HUES64 (cell line): ENCODE measurements around the gene SDK2.

Source experiments
- H3K27ac ChIP-seq: 2 replicates; pipeline ENCODE4 v1.7.0; 2013; ENCODE audit warnings: low read depth, low read length, inconsistent platforms
- H3K27me3 ChIP-seq: 2 replicates; pipeline ENCODE4 v1.6.1; 2013; ENCODE audit warnings: mild to moderate bottlenecking, low read length; ENCODE audit not compliant: insufficient read depth
- H3K36me3 ChIP-seq: 2 replicates; pipeline ENCODE4 v1.6.1; 2013; ENCODE audit warnings: mild to moderate bottlenecking, low read length; ENCODE audit not compliant: insufficient read depth
- H3K4me1 ChIP-seq: 2 replicates; pipeline ENCODE4 v1.6.1; 2013; ENCODE audit warnings: mild to moderate bottlenecking, low read length, moderate library complexity; ENCODE audit not compliant: insufficient read depth
- H3K4me3 ChIP-seq: 2 replicates; pipeline ENCODE4 v1.5.1; 2013; ENCODE audit warnings: mild to moderate bottlenecking, low read length, moderate library complexity
- H3K9ac ChIP-seq: 2 replicates; pipeline ENCODE4 v1.6.1; 2013; ENCODE audit warnings: mild to moderate bottlenecking, low read depth, low read length
- H3K9me3 ChIP-seq: 2 replicates; pipeline ENCODE4 v1.6.1; 2013; ENCODE audit warnings: low read depth, low read length; ENCODE audit not compliant: insufficient read depth
- WGBS: fragments of 150-250, 120-280 bp; methylation state at CpG from one replicate; pipeline ENCODE4 v1.1.7; 2013; ENCODE audit warnings: missing lambda C conversion rate; 5-methylcytosine and 5-hydroxymethylcytosine counted together

The SDK2 gene

DNA sequence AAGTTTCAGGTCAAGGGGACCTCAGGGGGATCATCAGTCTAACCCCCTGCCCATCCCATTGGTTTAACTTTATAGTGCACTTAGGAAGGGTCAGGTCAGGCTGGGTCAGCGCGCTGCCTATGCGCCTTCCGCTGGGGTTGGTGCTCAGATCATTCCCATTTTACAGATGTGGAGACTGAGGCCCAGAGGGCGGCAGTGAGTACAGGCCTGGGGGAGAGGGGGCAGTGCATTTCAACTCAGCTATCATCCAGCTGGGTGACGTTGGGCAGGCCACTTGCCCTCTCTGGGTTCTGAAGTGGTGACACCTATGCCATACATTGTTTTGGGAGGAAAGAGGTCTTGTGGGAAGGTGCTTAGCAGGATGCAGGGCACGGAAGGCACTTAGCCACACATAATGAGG lies 204.6 kb downstream of the SDK2 start:
- Histone ChIP-seq H3K4me1 (no peaks in the 10 kb centered on the region), H3K9me3 (no peaks in the 10 kb centered on the region), H3K36me3 (no peaks in the 10 kb centered on the region), H3K9ac (no peak overlapping the region), H3K27me3 (no peaks in the 10 kb centered on the region), H3K27ac (no peak overlapping the region), H3K4me3 (no peak overlapping the region)
- WGBS: 93% methylated on average over 7 of the region's 7 CpGs

GRCh38 chr17:73437826-73438225 lies 206.4 kb downstream of the SDK2 start:
- no peaks in the 10 kb centered on the region for H3K27me3 ChIP-seq
- WGBS: 95% methylated on average over 16 of the region's 16 CpGs
- no peaks in the 10 kb centered on the region for H3K36me3 ChIP-seq
- H3K4me1 ChIP-seq: no peaks in the 10 kb centered on the region
- no peak overlapping the region for H3K27ac ChIP-seq
- H3K9ac ChIP-seq: no peak overlapping the region
- no peak overlapping the region for H3K4me3 ChIP-seq
- no peaks in the 10 kb centered on the region for H3K9me3 ChIP-seq

GRCh38 chr17:73436954-73437353 lies 207.3 kb downstream of the SDK2 start:
- H3K9me3 ChIP-seq: no peaks in the 10 kb centered on the region
- 80% methylated on average over 10 of the region's 10 CpGs for WGBS
- H3K27me3 ChIP-seq: no peaks in the 10 kb centered on the region
- no peaks in the 10 kb centered on the region for H3K36me3 ChIP-seq
- H3K4me1 ChIP-seq: no peaks in the 10 kb centered on the region
- H3K9ac ChIP-seq: no peak overlapping the region
- H3K27ac ChIP-seq: no peak overlapping the region
- H3K4me3 ChIP-seq: no peak overlapping the region

DNA sequence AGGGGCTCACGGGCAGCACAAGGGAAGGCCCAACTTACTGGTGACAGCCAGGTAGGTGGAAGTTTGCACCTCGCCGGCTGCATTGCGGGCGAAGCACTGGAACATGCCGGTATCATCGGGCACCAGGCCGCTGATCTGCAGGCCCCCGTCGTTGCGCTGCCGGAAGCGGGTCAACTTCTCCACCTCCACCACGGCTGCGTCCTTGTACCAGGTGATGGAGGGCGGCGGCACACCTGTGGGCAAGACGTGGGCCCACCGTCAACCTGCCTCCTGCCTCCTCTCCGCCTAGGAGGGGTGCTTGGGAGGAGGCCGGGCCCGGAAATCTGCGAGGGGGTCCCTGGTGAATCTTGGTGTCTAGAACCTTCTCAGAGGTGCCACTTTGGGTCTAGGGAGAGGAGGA lies 208.8 kb downstream of the SDK2 start:
- Histone ChIP-seq H3K4me3 (no peak overlapping the region), H3K4me1 (0 out of 2 replicates have a peak, but pooled peaks cover 3% of the 10 kb centered on the region), H3K27me3 (no peaks in the 10 kb centered on the region), H3K36me3 (no peaks in the 10 kb centered on the region), H3K9me3 (no peaks in the 10 kb centered on the region), H3K27ac (no peak overlapping the region), H3K9ac (no peak overlapping the region)
- 95% methylated on average over 23 of the region's 23 CpGs for WGBS

- Histone ChIP-seq H3K9me3 (no peaks in the 10 kb centered on the region), H3K9ac (no peak overlapping the region), H3K4me1 (peaks cover 6% of the 10 kb centered on the region; the same call in 1 of the 2 replicates), H3K4me3 (no peak overlapping the region), H3K36me3 (no peaks in the 10 kb centered on the region), H3K27me3 (no peaks in the 10 kb centered on the region), H3K27ac (no peak overlapping the region)
- WGBS: 94% methylated on average over 8 of the region's 8 CpGs
Observed at GRCh38 chr17:73434154-73434553, 210.1 kb downstream of the SDK2 start.

DNA sequence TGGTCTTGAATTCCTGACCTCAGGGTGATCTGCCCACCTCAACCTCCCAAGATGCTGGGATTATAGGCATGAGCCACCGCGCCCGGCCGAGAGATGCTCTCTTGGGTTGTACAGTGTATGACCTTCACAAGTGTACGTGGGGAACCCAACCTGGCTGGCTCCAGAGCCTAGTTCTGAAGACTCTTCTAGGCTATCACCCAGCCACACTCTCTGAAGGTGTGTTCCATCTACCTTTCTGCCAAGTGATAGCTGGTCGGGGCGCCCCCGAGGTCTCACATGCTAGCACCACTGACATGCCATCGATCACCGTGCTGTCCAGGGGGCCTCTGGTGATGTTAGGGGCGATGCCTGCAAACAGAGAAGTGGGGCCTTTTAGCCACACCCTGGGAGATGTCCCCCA lies 210.7 kb downstream of the SDK2 start:
- peaks cover 6% of the 10 kb centered on the region; the same call in 1 of the 2 replicates for H3K4me1 ChIP-seq
- H3K36me3 ChIP-seq: no peaks in the 10 kb centered on the region
- H3K4me3 ChIP-seq: no peak overlapping the region
- H3K9me3 ChIP-seq: no peaks in the 10 kb centered on the region
- no peaks in the 10 kb centered on the region for H3K27me3 ChIP-seq
- 95% methylated on average over 11 of the region's 11 CpGs for WGBS
- no peak overlapping the region for H3K9ac ChIP-seq
- no peak overlapping the region for H3K27ac ChIP-seq

GRCh38 chr17:73432624-73433190 lies 211.5 kb downstream of the SDK2 start:
- Histone ChIP-seq H3K4me1 (peaks cover 6% of the 10 kb centered on the region; the same call in 1 of the 2 replicates), H3K9ac (no peak overlapping the region), H3K27ac (no peak overlapping the region), H3K36me3 (no peaks in the 10 kb centered on the region), H3K9me3 (no peaks in the 10 kb centered on the region), H3K27me3 (no peaks in the 10 kb centered on the region), H3K4me3 (no peak overlapping the region)
- WGBS: 93% methylated on average over 9 of the region's 9 CpGs

DNA sequence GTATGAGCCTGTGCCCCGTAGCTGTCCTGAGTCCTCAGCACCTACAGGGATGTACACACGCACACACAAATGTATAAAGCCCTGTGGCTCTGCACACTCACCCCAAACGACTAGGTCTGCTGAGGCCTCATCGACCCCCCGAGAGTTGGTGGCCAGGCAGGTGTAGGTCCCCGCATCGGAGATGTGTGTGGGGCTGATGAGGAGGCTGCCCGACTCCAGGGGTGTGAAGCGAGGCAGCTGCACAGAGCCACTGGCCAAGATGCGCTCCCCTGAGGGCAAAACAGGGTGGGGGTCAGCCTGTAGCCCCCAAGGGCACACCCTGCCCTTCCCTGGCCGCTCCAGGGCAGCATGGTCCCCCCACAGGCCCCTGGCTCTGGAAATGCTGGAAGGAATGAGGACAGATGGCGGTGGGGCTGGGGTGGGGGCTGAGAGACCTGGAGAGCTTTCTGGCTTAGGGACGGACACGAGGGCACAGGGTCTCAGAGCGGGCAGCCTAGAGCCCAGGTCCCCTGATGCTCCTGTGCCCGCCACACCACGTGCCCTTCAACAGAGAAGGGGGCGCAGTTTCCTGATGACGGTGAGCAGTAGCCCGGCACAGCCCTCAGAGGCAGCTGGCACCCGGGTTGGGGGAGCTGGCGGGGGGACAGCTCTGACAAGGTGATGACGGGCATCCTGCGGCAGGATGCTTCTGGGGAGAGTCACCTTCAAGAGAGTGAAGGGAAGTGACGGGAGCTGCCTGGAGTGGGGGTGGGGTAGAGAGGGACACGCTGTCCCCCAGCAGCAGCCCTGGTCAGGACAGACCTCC lies 212.6 kb downstream of the SDK2 start:
- 92% methylated on average over 26 of the region's 26 CpGs for WGBS
- no peaks in the 10 kb centered on the region for H3K36me3 ChIP-seq
- H3K9ac ChIP-seq: no peak overlapping the region
- H3K4me1 ChIP-seq: peaks cover 6% of the 10 kb centered on the region; the same call in 1 of the 2 replicates
- H3K9me3 ChIP-seq: no peaks in the 10 kb centered on the region
- H3K4me3 ChIP-seq: no peak overlapping the region
- no peaks in the 10 kb centered on the region for H3K27me3 ChIP-seq
- no peak overlapping the region for H3K27ac ChIP-seq

DNA sequence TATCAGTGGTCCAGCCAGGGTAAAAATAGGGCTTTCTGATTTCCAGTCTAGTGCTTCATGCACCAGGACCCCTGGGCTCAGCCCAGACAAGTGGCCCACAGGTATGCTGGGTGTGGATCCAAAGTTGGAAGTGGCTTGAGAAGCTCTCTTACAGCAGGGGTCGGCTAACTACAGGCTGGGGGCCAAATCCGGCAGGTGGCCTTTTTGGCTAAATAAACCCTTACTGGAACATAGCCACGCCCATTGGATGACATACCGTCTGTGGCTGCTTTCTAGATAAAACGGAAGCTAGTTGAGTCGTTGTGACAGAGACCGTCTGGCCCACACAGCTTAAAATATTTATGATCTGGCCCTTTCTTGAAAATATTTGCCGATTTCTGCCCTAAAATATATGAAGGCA lies 213.4 kb downstream of the SDK2 start:
- 78% methylated on average over 8 of the region's 8 CpGs for WGBS

GRCh38 chr17:73430165-73430680 lies 214.0 kb downstream of the SDK2 start:
- H3K27me3 ChIP-seq: no peaks in the 10 kb centered on the region
- no peak overlapping the region for H3K9ac ChIP-seq
- no peaks in the 10 kb centered on the region for H3K9me3 ChIP-seq
- no peak overlapping the region for H3K4me3 ChIP-seq
- no peak overlapping the region for H3K27ac ChIP-seq
- WGBS: 84% methylated on average over 9 of the region's 9 CpGs
- H3K4me1 ChIP-seq: peaks cover 6% of the 10 kb centered on the region; the same call in 1 of the 2 replicates
- no peaks in the 10 kb centered on the region for H3K36me3 ChIP-seq

More for the DNA sequence above, 213.4 kb downstream of the SDK2 start:
- Histone ChIP-seq H3K9me3 (no peaks in the 10 kb centered on the region), H3K27me3 (no peaks in the 10 kb centered on the region), H3K4me3 (no peak overlapping the region), H3K9ac (no peak overlapping the region), H3K27ac (no peak overlapping the region), H3K36me3 (no peaks in the 10 kb centered on the region), H3K4me1 (peaks cover 6% of the 10 kb centered on the region; the same call in 1 of the 2 replicates)

DNA sequence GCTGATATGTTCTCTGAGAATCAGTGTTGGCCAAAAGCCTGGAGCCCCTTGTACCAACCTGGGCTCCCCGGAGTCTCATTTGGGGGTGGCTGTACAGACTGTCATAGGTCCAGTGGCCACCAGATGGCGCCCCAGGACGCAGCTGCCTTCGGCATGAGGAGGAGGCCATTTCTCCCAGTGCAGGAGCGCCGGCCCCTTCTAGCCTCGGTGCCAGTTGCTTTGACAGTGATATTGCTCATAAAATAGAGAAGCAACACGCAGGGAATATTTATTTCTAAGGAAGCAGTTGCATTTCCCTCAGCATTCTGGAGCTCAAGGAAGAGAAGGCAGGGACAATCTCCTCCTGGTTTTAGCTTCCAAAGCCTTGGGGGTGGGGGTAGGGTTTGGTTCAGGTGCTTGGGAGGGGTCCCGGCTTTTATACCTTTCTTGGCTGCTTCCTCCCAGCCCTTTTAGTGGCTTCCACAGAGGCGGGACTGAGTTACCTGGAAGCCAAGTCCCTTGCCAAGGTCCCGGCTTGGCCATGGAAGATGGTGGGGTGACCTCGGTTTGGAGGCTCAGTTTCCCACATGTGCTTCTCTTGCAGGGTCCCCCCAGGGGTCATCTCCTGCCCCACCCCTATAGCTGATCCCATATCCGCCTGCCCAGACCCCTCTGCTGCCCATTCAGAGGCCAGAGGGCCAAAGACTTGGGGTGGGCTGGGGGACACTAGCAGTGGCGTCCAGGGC lies 214.6 kb downstream of the SDK2 start:
- H3K4me1 ChIP-seq: peaks cover 6% of the 10 kb centered on the region; the same call in 1 of the 2 replicates
- H3K9ac ChIP-seq: no peak overlapping the region
- WGBS: 37% methylated on average over 14 of the region's 14 CpGs
- H3K36me3 ChIP-seq: no peaks in the 10 kb centered on the region
- H3K4me3 ChIP-seq: no peak overlapping the region
- no peaks in the 10 kb centered on the region for H3K9me3 ChIP-seq
- no peaks in the 10 kb centered on the region for H3K27me3 ChIP-seq
- H3K27ac ChIP-seq: no peak overlapping the region
